Measurements from ENCODE around the gene TP53. TPM values are rescaled to one million over a fixed set of nuclear protein-coding genes. Genes with fewer than 3 reads are reported as not detected.
A peak's percentile ranks its signal among the peaks of the same experiment; 100 is the strongest.

Gene TP53
- 10 to 100 TPM; 13.2 to 16.3 (median 14.2) TPM for total RNA-seq
- 6.1 TPM for polyA plus RNA-seq
- long read RNA-seq, donor 1, transcript TP53-227 (11 exons, 2,579 nt): major isoform, 11 of 20 reads
- long read RNA-seq, donor 1, partial matches to known transcripts: 9 of 20 reads
- long read RNA-seq, donor 1, other reads (novel, unspliced or antisense): 0 of 20 reads
- long read RNA-seq, donor 2, partial matches to known transcripts: 2 of 4 reads
- long read RNA-seq, donor 2, other reads (novel, unspliced or antisense): 0 of 4 reads
- long read RNA-seq, donor 3, transcript TP53-227 (11 exons, 2,579 nt): major isoform, 10 of 23 reads
- long read RNA-seq, donor 3, partial matches to known transcripts: 9 of 23 reads
- long read RNA-seq, donor 3, other reads (novel, unspliced or antisense): 1 of 23 reads
- long read RNA-seq, donor 4, partial matches to known transcripts: 2 of 6 reads
- long read RNA-seq, donor 4, other reads (novel, unspliced or antisense): 0 of 6 reads

DNA sequence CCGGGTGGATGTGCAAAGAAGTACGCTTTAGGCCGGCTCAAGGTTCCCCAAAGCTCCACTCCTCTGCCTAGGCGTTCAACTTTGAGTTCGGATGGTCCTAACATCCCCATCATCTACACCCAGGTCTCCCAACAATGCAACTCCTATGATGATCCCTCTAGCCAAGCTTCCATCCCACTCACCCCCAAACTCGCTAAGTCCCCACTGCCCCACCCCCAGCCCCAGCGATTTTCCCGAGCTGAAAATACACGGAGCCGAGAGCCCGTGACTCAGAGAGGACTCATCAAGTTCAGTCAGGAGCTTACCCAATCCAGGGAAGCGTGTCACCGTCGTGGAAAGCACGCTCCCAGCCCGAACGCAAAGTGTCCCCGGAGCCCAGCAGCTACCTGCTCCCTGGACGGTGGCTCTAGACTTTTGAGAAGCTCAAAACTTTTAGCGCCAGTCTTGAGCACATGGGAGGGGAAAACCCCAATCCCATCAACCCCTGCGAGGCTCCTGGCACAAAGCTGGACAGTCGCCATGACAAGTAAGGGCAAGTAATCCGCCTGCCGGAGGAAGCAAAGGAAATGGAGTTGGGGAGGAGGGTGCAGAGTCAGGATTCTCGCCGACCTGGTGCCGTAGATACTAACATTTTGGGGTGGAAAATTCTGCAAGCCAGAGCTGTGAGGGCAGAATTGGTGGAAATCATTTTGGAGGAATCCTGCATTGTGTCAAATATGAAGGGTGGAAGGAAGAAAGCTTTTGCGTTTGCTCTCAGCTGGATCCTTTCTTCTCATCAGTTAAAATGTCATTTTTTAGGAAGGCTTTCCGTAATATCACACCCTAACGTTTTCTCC is at the start of gene TP53:
Gene TP53 (minus strand): TSS at position 419 of the 836 bp plus-strand sequence. CDS start 10,896 bp downstream, outside the sequence.
- Histone ChIP-seq H3K27me3 (ENCODE audit: control insufficient read depth, insufficient read depth) (no peaks in the 10 kb centered on the region), H3K9me3 (ENCODE audit: control insufficient read depth, low read length) (no peaks in the 10 kb centered on the region), H3K4me3 (ENCODE audit: low read length) (peak within 1 kb of the TSS; percentile 100), H3K4me1 (ENCODE audit: control insufficient read depth, insufficient read depth, low read length) (no peaks in the 10 kb centered on the region), H3K27ac (ENCODE audit: low read length) (peak within 1 kb of the TSS; percentile 99)
- peak; percentile 79 to 81 for ATAC-seq
- under 1% methylated on average over 30 of the region's 30 CpGs for WGBS
- intact Hi-C loops (cut with DNase I): loop anchor here (5.0 to 10.0 kb wide), 3 partner anchors 52 to 102 kb away; partner anchors contain the start of genes SHBG (in 4 of the 4) and MPDU1 (in 1 of the 4)
- peak; percentile 87 to 93 (median 92) for DNase-seq

GRCh38 chr17:7732981-7733539 is 45.8 kb upstream of the TP53 start:
- ATAC-seq (no peak), DNase-seq (no peak)
- no peaks in the 10 kb centered on the region for H3K27me3 ChIP-seq (ENCODE audit: control insufficient read depth, insufficient read depth)
- H3K4me1 ChIP-seq (ENCODE audit: control insufficient read depth, insufficient read depth, low read length): no peaks in the 10 kb centered on the region
- intact Hi-C loops (cut with DNase I): no loop called here
- no peak overlapping the region for H3K27ac ChIP-seq (ENCODE audit: low read length)
- H3K4me3 ChIP-seq (ENCODE audit: low read length): no peak overlapping the region
- WGBS: 89% methylated on average over 14 of the region's 14 CpGs
- no peaks in the 10 kb centered on the region for H3K9me3 ChIP-seq (ENCODE audit: control insufficient read depth, low read length)

- WGBS: 52% methylated on average over 1 of the region's 1 CpG
- no peaks in the 10 kb centered on the region for H3K4me1 ChIP-seq (ENCODE audit: control insufficient read depth, insufficient read depth, low read length)
Observed at GRCh38 chr17:7729816-7730215, 42.5 kb upstream of the TP53 start.

DNA sequence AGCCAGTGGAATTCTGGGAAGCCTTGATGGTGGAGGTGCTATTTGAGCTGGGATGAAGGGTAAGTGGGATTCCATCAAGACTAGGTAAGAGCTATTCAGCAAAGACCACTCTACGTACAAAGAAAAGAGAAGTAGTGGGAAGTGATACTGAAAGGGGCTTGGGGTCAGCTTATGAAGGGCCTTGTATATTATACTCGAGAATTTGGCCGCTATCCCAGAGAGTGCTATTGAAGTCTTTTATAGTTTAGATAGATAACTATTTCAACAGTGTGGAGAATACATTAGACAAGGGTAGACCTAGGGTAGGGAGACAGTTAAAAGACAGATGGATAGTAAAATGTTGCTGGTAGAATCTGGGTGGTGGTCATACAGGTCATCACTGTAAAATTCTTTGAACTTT is 40.6 kb upstream of the TP53 start:
- H3K4me1 ChIP-seq (ENCODE audit: control insufficient read depth, insufficient read depth, low read length): no peaks in the 10 kb centered on the region
- H3K27ac ChIP-seq (ENCODE audit: low read length): no peak overlapping the region
- H3K4me3 ChIP-seq (ENCODE audit: low read length): no peak overlapping the region
- WGBS: 49% methylated on average over 3 of the region's 3 CpGs
- intact Hi-C loops (cut with DNase I): no loop called here
- no peaks in the 10 kb centered on the region for H3K9me3 ChIP-seq (ENCODE audit: control insufficient read depth, low read length)
- DNase-seq (no peak), ATAC-seq (no peak)
- H3K27me3 ChIP-seq (ENCODE audit: control insufficient read depth, insufficient read depth): no peaks in the 10 kb centered on the region

More at GRCh38 chr17:7729816-7730215, 42.5 kb upstream of the TP53 start:
- ATAC-seq (no peak), DNase-seq (no peak)
- Histone ChIP-seq H3K4me3 (ENCODE audit: low read length) (no peak overlapping the region), H3K27me3 (ENCODE audit: control insufficient read depth, insufficient read depth) (no peaks in the 10 kb centered on the region), H3K27ac (ENCODE audit: low read length) (no peak overlapping the region), H3K9me3 (ENCODE audit: control insufficient read depth, low read length) (no peaks in the 10 kb centered on the region)
- intact Hi-C loops (cut with DNase I): no loop called here

- H3K27me3 ChIP-seq (ENCODE audit: control insufficient read depth, insufficient read depth): no peaks in the 10 kb centered on the region
- intact Hi-C loops (cut with DNase I): no loop called here
- no peak for ATAC-seq
- H3K4me3 ChIP-seq (ENCODE audit: low read length): no peak overlapping the region
- DNase-seq: no peak
- no peaks in the 10 kb centered on the region for H3K9me3 ChIP-seq (ENCODE audit: control insufficient read depth, low read length)
- no peaks in the 10 kb centered on the region for H3K4me1 ChIP-seq (ENCODE audit: control insufficient read depth, insufficient read depth, low read length)
- H3K27ac ChIP-seq (ENCODE audit: low read length): no peak overlapping the region
- 59% methylated on average over 2 of the region's 2 CpGs for WGBS
Observed at GRCh38 chr17:7721612-7722011, 34.3 kb upstream of the TP53 start.

- no peaks in the 10 kb centered on the region for H3K9me3 ChIP-seq (ENCODE audit: control insufficient read depth, low read length)
- no peaks in the 10 kb centered on the region for H3K27me3 ChIP-seq (ENCODE audit: control insufficient read depth, insufficient read depth)
- intact Hi-C loops (cut with DNase I): no loop called here
Observed at GRCh38 chr17:7720125-7720524, 32.8 kb upstream of the TP53 start.

GRCh38 chr17:7719661-7720060 is 32.4 kb upstream of the TP53 start:
- no peak overlapping the region for H3K4me3 ChIP-seq (ENCODE audit: low read length)
- H3K27ac ChIP-seq (ENCODE audit: low read length): no peak overlapping the region
- intact Hi-C loops (cut with DNase I): no loop called here
- 73% methylated on average over 9 of the region's 9 CpGs for WGBS
- no peaks in the 10 kb centered on the region for H3K9me3 ChIP-seq (ENCODE audit: control insufficient read depth, low read length)
- ATAC-seq (no peak), DNase-seq (no peak)
- H3K27me3 ChIP-seq (ENCODE audit: control insufficient read depth, insufficient read depth): no peaks in the 10 kb centered on the region
- no peaks in the 10 kb centered on the region for H3K4me1 ChIP-seq (ENCODE audit: control insufficient read depth, insufficient read depth, low read length)

More at GRCh38 chr17:7720125-7720524, 32.8 kb upstream of the TP53 start:
- ATAC-seq (no peak), DNase-seq (no peak)
- Histone ChIP-seq H3K4me3 (ENCODE audit: low read length) (no peak overlapping the region), H3K4me1 (ENCODE audit: control insufficient read depth, insufficient read depth, low read length) (no peaks in the 10 kb centered on the region), H3K27ac (ENCODE audit: low read length) (no peak overlapping the region)
- WGBS: 44% methylated on average over 4 of the region's 4 CpGs

DNA sequence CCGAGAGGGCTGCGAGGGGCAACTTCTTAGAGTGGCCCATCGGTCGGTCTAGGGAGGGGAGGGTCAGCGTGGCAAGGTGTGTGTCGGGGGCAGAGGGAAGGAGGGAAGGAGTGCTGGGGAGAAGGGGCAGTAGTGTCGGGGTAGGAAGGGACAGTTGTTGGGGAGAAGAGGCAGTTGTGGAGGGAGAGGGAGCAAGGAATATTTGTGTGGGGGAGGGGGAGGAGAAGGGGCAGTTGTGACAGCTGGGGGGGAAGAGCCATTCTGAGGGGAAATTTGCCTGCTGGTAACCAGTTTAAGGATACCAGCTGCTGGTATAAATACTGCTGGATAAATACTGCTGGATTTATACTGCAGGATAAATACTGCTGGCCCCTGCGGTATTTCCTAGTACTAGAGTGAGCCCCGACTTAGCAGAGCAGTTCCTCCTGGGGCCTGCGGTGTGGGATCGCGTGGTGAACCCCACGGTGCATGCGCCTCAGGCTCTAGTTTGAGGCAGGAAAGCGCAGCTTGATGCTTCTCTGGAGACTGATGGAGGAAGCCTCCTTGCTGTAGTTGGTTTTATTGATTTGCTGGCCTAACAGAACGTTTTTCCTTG is 30.6 kb upstream of the TP53 start:
- H3K27ac ChIP-seq (ENCODE audit: low read length): no peak overlapping the region
- H3K4me3 ChIP-seq (ENCODE audit: low read length): peak overlapping the region; percentile 44
- no peaks in the 10 kb centered on the region for H3K27me3 ChIP-seq (ENCODE audit: control insufficient read depth, insufficient read depth)
- H3K4me1 ChIP-seq (ENCODE audit: control insufficient read depth, insufficient read depth, low read length): no peaks in the 10 kb centered on the region
- intact Hi-C loops (cut with DNase I): no loop called here
- 7% methylated on average over 16 of the region's 16 CpGs for WGBS
- ATAC-seq (no peak), DNase-seq (no peak)
- no peaks in the 10 kb centered on the region for H3K9me3 ChIP-seq (ENCODE audit: control insufficient read depth, low read length)

GRCh38 chr17:7716901-7717755 is 29.8 kb upstream of the TP53 start, which contains the start of gene DNAH2:
Gene DNAH2 (plus strand): TSS chr17:7717744. CDS start chr17:7719735, 1,991 bp downstream.
- under 1% methylated on average over 64 of the region's 64 CpGs for WGBS
- H3K4me1 ChIP-seq (ENCODE audit: control insufficient read depth, insufficient read depth, low read length): no peaks in the 10 kb centered on the region
- H3K4me3 ChIP-seq (ENCODE audit: low read length): peak within 1 kb of the TSS; percentile 44
- no peaks in the 10 kb centered on the region for H3K27me3 ChIP-seq (ENCODE audit: control insufficient read depth, insufficient read depth)
- peak; percentile 91 to 95 for ATAC-seq
- H3K9me3 ChIP-seq (ENCODE audit: control insufficient read depth, low read length): no peaks in the 10 kb centered on the region
- H3K27ac ChIP-seq (ENCODE audit: low read length): no peak within 1 kb of the TSS
- intact Hi-C loops (cut with DNase I): no loop called here
- DNase-seq: peak; percentile 76 to 90 (median 89)

Data from right cardiac atrium (tissue), 5 donors.